Stimulated activated CD8-positive, alpha-beta memory T cell treated with anti-CD3 and anti-CD28 coated beads, Interleukin-12 subunit alpha, Interleukin-12 subunit beta, amount 100 ng/mL, for 4 hours (primary cell): ENCODE measurements around the gene CFAP221.

ENCODE experiments used
- DNase-seq: peaks from one replicate; pipeline ENCODE4 v3.0.0-alpha.2; 2020; ENCODE audit warnings: low read depth

Gene CFAP221

DNA sequence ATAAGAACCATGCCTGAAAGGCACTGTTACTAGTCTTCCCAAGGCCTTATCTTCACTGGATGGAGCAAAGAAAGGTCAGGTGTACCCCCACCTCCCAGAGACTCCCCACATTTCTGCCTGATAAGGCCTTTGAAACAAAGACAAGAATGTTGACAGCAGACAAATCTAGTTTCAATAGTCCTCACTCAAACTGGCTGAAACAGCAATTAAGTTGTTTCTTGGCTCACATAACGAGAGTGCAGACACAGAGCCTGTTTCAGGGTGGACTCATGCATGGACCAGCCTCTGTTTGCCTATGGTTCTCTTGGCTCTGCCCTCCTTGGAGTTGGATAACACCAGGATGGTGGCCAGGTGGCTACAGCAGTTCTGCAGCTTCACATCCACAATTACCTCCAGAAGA is 7.5 kb upstream of the CFAP221 start:
- DNase-seq = no peak

DNA sequence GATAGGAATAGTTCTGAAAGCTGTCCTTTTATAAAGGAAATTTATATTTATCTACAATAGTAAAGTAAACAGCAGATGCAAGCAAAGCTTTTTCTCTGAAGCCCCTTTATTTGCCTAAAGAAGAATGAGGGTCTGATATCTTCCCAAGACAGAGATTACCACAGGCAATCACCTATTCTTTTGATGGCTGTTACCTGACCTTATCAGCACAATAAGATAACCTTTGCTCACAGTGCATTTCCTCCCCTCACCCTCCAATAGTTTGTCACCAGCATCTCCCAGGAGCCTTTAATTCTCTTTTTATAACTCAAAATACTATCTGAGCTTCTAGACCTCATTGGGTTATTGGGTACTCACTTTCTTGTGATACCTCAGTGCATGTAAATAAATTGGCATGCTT is 6.5 kb upstream of the CFAP221 start:
- DNase-seq = no peak

DNA sequence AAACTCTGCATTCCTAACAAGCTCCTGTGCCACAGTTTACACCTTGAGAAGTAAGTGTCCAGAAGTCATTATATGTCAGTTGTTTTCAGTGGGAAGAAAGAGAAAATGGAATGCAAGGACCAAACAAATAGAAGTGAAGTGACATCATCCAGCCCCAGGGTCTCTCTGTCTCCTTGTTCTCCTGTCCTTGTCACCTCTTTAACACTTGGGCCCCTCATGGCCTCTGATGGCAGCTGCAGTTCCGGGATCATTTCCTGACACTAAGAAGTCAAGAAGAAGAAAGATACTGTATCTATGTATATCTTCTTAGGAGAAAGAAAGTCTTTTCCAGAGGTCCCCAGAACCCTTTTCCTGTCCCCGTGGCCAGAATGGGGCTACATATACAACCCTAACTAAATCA is 2.8 kb upstream of the CFAP221 start:
- no peak for DNase-seq

DNA sequence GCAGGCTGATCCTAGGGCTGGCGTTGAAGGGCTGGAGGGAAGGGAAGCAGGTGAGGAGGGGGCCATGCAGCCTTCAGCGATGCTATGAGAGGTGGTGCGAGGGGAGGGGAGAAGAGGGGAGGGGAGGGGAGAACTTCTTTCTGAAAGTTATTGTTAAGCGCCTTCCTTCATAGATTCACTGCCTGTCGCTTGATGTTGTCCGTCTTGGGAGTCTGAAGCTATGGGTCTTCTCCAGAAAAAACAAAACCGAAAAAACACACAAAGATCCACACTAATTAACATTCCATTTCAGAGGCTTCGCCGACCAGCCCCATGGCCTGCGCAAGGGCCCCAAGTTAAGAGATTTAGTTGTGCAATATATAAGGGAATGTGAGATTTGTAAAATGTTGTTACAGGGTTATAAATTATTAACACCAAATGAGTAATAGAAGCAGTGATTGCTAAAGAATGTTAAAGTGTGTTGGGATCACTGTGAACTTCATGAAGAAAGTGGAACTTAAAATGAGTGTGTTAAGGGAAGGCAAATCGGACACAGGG is 758 bp downstream of the CFAP221 start:
- no peak for DNase-seq

DNA sequence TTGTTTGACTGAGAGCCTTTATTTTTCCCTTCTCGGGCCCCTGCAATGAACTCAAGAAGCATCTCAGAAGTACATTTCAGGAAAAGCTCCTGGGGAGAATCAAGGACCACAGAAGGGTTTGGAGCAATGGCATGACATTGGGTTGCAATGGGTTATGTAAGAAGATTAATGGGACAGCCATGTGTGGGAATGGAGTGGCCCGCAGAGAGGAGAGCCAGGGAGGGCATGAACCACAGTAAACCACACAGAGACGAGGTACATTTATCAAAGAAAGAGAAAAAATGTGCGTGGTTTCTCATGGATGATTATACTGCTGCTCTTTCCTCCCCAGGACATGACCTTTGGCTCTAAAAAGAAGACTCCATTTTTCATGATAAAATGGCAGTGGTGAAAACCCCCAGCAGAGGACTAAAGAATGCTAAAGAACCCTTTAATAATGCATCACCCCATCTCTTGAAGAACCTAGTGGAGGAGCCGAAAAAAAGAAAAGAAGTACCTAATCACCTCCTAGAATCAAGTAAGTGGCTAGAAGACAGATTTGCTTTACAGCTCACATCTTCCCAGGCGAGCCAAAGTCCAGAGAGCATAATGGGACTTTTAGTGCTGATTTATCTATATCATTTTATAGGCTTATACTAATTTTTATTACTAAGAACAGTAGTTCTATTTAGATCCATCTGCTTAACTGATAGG is 1.7 kb downstream of the CFAP221 start:
- DNase-seq = no peak

DNA sequence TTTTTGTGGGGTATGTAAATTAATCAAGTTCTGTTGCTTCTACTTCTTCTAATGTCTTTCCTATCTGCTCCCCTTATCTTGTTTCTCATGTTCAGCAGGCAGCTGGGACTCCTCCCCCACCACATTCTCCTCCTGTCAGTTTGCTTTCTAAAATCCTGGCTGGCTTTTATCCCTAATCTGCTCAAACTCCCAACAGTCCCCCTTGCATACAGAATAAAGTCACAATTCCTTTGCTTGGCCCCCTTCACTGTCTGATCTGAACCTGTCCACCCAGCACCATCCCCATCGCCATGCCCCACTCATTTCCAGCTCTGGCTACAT is 2.2 kb downstream of the CFAP221 start:
- DNase-seq = no peak

DNA sequence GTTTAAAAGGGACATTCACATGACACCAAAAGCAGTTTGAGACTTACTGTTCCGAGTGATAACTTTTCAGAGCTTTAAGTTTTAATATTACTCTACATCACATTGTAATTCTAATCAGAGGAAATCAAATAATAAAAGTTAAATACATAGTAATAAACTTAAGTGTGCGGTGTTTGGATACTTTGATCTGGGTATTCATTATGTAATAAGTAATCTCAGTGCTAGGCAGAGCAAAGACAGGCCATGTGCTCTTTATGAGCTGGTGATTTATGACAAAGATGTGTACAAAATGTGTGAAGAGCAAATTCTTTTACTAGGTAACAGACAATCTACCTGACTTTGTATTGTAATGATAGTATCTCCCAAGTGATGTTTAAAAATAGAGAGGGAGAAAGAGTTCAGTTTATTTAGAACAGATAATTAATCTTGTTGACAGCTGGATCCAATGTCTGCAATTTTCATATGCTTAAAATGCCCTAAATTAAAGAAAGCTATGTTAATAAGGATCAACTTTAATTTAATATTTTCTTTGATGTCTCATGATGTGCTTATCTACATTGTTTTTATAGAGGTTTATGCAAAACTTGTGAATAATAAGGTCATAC is 4.4 kb downstream of the CFAP221 start:
- no peak for DNase-seq

DNA sequence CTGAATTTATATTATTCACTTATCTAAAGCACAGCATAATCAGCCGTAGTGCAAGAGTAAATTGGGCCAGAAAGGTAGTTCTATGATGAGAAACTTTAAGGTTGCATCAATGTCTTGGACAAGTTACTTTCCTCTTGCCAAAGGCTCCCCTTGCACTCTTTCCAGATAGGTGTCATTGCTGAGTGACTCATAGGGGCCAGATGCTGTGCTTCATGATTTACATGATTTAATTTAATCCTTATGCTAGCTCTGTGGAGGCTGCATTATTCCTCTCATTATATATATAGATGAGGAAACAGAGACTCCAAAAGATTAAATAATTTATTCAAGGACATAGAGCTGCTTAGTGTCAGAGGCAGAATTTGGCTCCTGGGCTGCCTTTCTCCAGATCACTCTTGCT is 5.0 kb downstream of the CFAP221 start:
- no peak for DNase-seq

DNA sequence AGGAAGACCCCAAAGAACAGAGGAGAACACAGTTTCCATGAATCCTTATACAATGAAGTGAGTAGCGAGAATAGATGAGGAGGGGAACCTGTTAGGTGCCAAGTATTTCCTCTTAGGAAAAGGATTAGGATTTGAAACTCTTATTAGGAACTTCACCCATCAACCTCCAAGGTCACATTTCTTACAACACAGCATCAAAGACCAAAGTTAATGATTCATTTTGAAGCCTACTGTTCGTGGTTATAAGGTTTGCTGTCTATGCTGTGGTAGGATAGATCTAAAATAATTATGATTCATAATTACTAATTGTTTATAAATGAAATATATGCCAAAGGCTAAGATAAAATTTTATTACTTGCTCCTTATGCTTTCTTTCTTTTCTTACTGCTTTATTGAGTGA is 6.1 kb downstream of the CFAP221 start:
- no peak for DNase-seq

DNA sequence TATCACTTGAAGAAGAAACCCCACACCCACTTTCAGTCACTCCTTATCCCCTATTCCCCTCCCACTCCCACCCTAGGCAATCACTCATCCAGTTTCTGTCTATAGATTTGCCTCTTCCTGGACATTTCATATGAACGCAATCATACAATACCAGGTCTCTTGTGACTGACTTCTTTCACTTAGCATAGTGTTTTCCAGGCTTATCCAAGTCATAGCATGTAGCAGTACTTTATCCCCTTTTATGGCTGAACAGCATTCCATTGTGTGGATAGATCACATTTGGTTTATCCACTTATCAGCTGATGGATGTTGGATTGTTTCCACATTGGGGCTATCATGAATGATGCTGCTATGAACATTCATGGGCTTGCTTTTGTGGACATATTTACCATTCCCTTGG is 6.6 kb downstream of the CFAP221 start:
- DNase-seq = no peak

DNA sequence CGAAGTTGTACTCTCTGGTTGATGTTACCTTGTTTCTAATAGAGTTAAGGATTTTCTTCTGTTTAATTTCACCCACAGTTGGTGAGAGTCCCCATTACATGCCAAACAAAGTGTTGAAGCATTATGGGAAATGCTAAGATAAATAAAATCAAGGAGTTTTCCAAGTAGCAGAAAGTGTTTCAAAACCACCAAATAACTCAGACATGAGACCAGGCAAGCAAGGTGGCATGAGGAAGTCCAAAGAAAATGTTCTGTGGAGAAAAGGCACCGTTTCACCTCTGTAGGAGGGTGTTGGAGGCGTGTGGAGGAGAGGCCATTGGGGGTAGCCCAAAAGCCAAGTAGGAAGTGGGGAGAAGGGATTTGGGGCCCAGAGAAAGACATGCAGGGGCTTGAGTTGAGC is 8.7 kb downstream of the CFAP221 start:
- DNase-seq = no peak

DNA sequence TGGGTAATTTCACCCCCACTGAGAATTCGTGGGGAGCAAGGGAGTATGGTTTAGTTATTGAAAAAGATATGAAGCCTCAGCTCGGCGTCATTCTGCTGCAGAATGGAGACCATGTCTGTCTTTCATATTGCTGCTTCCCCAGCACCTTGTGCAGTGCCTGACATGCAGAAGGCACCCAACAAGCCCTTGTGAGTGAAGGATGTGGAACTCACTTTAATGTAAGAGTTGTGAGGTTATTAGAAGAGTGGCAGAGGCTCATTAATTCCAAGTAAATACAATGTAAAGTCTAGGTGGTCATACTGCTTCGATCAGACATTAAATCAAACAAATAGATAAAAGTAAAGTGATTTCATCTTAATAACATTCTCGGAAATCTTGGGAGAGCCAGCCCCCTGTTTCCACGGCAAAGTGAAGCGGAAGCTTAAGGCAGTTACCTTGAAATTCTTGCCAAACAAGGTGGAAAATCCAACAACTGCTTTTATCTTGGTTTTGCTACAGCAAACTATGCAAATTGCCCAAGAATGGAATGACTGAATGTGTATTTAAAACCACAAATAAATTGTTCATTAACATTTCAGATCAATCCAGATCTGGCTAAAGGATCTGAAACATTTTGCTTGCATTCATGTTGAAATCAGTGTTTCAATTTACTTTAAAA is 9.6 kb downstream of the CFAP221 start:
- DNase-seq = no peak

DNA sequence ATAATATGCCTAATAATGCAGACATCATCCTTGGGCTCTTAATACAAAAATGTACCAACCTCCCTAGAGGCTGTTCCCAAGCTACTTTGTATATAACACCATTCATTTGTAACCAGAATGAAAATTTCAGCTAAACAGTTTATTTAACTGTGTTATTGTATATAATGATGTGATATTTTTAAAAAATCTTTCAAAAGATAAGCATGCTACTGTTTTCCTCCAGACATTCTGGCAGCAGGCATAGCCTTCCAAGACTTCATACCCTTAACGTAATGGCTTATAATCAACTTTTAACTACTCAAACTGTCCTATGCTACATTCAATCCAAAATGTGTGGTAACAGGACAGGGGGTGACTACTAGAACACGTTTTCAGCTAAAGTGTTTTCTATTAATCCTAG is 21.2 kb downstream of the CFAP221 start:
- DNase-seq = no peak

DNA sequence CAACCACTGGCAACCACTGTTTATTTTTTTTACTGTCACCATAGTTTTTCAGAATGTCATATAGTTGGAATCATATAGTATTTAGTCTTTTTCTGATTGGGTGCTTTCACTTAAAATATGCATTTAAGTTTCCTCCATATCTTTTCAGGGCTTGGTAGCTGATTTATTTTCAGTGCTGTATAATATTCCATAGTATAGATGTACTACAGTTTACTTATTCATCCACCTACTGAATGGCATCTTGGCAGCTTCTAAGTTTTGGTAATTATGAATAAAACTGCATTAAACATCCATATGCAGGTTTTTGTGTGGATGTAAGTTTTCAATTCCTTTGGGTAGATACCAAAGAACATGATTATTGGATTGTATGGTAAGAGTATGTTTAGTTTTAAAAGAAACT is 23.0 kb downstream of the CFAP221 start:
- DNase-seq = no peak

DNA sequence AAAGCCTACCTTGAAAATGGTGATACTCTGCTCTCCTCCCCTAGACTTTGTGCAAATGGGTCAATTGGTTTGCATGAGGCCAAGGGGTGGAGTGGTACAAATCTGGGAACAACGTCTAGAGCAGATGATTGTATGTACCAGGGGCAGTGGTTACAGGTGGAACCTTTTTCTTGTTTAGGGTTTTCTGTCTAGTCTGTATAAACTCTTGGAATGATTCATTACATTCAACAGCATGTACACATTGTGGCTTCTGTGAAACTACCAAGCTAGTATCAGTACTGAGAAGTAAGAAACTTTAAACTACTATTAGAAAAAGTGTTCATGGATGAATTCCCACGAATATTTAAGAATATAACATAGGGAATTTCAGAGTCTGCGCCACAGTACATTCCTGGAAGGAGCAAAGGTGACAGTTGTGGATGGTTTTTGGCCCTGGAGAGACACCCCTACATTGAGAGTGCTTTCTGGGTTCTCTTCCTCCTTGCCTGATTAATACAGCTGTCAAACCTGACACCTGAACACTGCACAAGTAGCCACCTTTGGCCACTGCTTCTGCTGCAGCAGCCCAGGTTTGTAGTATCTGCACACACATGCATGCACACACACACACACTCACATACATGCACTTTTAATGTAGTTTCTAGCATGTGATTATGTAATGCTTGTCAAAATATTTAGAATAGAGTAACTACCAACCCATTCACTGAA is 30.0 kb downstream of the CFAP221 start:
- no peak for DNase-seq

DNA sequence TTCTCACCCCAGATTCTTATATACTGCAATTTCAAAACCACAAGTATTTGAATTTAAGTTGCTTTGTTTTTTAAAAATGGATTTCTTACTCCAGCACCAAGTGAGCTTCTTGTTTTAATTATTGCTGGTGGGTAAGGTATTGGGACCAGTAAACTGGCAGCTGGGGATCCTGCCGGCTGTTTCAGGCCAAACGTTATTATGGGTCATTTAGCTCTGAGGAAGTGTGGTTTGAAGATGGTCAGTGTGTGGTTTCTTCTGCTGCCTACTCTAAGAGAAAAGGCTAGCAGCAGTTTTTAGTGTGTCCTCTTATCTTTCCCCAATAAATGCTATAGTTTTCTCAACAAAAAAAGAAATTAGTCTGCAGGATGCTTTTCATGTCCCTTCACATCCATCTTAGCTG is 30.6 kb downstream of the CFAP221 start:
- DNase-seq = no peak

DNA sequence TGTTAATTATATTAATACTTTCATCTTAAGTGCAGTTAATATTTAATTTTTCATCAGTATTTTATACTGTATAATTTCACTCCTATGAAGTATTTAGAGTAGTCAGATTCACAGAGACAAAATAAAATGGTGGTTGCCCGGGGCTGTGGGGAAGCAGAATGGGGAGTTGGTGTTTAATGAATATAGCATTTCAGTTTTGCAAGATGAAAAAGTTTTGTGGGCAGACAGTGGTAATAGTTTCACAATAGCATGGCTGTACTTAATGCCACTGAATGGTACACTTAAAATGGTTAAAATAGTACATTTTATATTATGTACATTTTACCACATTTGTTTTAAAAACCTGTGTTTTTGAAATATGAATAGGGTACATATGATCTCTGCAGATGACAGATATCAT is 31.2 kb downstream of the CFAP221 start:
- no peak for DNase-seq

DNA sequence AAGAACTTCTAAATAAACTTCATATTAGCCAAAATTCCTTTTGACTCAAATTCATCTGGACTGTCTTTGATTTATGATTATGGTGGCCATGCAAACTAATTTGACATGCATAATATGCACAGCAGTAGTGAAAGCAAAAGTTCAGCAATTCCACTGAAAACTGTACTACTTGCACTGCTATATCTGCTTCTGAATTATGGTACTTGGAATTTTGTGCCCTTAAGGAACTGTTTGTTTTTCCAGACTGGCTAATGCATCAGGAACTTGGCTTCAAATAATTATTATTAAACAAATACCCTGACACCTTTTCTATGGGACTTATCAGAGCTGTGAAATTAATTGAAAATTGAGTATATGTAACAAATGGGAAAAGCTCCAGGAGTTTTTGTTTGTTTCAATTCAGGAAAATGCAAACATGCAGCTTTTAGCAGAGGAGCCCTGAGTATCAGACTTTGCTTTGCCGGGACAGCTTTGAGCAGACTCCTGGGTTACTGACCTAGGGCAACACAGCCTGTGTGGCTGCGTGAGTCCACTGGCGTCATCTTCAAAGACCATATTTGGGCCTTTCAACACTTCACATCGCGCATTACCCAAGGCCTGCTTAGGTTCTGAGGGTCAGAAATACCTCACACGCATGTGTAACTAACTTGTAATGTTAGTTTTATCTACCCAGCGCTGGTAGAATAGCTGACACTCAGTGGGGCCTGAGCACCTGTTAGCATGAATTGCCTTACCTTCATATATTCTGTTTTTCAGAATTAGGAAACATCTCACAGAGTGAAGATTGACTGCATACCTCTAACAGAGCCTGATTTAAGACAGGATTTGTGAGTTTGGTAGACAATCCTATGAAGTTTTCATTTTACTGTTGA is 35.4 kb downstream of the CFAP221 start:
- DNase-seq = no peak

DNA sequence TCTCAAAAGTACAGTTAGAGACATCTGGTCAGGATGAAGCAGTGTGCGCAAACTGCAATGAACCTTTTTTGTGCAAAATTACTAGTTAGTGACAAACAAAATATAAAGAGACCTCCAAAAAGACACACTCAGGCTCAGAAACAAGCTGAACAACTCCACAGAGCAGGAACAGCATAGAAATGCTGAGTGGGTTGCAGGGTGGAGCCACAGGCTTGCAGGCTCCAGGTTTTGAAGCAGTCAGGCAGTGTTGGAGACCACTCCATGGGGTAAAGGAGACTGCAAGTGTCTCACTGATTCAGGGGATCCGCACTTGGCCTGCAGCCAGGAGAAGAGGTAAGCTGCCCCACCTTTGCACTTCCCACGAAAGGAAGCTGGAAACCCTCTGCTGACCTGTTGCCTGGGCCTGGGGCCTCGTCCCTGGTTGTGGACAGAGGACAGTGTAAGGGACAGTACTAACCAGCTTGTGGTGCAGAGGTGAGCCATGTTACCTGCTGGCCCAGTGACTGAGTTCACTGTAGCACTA is 36.4 kb downstream of the CFAP221 start:
- DNase-seq = no peak

DNA sequence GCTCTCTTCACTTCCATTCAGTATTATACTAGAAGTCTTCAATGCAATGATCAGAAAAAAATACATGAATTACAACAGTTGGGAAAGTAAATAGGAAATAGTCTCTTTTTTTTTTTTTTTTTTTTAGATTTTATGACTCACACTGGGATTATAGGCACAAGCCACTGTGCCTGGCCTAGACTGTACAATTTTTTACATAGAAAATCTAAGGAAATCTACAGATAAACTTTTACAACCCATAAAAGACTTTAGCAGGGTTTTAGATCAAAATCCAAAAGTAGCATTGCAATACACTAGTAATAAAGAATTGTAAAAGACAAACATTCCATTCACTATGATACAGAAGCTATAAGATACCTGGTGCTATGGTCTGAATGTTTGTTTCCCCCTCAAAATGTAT is 39.0 kb downstream of the CFAP221 start:
- DNase-seq = no peak

DNA sequence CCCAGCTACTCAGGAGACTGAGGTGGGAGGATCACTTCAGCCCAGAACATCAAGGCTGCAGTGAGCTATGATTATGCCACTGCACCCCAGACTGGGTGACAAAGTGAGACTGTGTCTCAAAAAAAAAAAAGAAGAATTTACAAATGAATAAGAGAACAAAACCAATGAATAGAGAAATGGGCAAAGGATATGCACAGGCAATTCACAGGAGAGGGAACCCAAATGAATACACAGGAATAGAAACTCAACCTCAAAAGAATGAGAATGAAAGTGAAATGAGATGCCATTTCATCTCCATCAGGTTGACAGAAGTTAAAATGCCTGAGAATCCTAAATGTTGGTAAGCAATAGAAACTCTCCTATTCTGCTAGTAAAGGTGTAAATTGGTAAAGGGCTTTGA is 40.2 kb downstream of the CFAP221 start:
- no peak for DNase-seq

DNA sequence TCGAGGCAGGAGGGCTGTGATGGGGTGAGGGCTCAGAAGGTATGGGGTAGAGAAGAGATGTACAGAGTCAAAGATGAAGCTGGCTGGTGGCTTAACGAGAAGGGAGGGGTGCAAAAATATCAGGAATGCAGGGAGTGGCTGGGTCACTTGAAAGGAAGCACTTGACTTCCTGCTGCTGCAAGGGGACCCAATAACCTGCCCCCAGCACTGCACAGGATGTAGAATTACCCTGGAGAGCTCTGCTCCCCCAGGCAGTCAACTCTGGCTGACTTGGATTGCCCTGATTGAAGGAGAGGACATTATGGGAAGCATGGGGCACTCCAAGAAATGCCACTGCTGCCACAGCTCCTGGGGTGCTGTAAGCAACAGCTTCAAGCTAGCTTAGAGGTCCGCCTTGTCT is 41.8 kb downstream of the CFAP221 start:
- no peak for DNase-seq
